Left lobe of liver (tissue), 2 donors: ENCODE measurements around the gene MISP. TPM values are rescaled to one million over a fixed set of nuclear protein-coding genes. Genes with fewer than 3 reads are reported as not detected.
"Not testable (repeated sequence)": the region's sequence is repeated elsewhere in the genome, so short reads cannot be mapped to it uniquely, and the experiment has no call there.

Experiments
- ATAC-seq: fragments of 200-7000 bp; cut with Tn5 transposase; one replicate; pipeline ENCODE4 v1.9.1; 2020; ENCODE audit warnings: mild to moderate bottlenecking, moderate library complexity
- DNase-seq: peaks from one replicate; pipeline ENCODE4 v3.0.0-alpha.2; 2020; ENCODE audit warnings: low spot score
- total RNA-seq: library from RNA; stranded (reverse); gene quantifications from one replicate; pipeline ENCODE4 v1.2.1, GENCODE V29; 2021
- donor health status: DM: no; HTN: no; CAD: no; lungs with moderate emphysema.
- donor health status: DM: no; HTN: yes; CAD: no.

Gene MISP
- total RNA-seq, 1 donor from 2014 or later: 0.18 TPM

GRCh38 chr19:745138-745537 is 5.8 kb upstream of the MISP start:
- ATAC-seq, DNase-seq: not testable (repeated sequence)

DNA sequence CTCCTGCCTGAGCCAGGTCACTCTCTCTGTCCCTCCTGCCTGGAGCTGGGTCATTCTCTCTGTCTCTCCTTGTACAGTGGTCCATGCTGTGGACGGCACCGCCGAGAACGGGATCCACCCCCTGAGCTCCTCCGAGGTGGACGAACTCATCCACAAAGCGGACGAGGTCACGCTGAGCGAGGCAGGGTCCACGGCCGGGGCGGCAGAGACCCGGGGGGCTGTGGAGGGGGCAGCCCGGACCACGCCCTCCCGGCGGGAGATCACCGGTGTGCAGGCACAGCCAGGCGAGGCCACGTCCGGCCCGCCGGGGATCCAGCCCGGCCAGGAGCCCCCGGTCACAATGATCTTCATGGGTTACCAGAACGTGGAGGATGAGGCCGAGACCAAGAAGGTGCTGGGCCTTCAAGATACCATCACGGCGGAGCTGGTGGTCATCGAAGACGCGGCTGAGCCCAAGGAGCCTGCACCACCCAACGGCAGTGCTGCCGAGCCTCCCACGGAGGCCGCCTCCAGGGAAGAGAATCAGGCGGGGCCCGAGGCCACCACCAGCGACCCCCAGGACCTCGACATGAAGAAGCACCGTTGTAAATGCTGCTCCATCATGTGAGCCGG is 4.6 kb upstream of the MISP start:
- no peak for ATAC-seq
- no peak for DNase-seq

DNA sequence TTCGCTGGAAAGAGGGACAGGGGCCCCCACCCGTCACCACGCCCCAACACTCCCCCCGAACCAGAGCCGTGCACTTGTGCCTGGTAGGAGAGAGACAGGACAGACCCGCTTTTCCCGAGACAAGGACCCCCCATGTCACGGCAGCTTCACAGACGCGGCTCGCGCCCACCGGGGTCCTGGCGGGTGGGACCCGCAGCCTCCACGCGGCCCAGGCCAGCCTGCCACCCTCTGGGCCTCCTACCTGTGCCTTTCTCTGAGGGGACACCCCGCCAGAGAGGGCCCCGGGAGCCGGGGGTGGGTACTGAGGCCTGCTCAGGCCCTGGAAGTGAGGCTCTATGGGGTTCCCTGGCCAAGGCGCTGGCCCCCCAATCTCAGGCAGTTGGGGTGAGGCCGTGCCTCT is 4.0 kb upstream of the MISP start:
- DNase-seq (no peak), ATAC-seq (no peak)

GRCh38 chr19:747432-748273 is 3.3 kb upstream of the MISP start:
- no peak for ATAC-seq
- no peak for DNase-seq

- no peak for DNase-seq
- ATAC-seq: no peak
These were observed 2.7 kb upstream of the MISP start for GRCh38 chr19:748274-748598.

- ATAC-seq (no peak), DNase-seq (no peak)
These were observed 1.1 kb upstream of the MISP start for GRCh38 chr19:749811-750210.

GRCh38 chr19:751501-752341 is 809 bp downstream of the MISP start:
- ATAC-seq (no peak), DNase-seq (no peak)

- DNase-seq: no peak
- ATAC-seq: no peak
These were observed 2.0 kb downstream of the MISP start for GRCh38 chr19:752652-753517.

DNA sequence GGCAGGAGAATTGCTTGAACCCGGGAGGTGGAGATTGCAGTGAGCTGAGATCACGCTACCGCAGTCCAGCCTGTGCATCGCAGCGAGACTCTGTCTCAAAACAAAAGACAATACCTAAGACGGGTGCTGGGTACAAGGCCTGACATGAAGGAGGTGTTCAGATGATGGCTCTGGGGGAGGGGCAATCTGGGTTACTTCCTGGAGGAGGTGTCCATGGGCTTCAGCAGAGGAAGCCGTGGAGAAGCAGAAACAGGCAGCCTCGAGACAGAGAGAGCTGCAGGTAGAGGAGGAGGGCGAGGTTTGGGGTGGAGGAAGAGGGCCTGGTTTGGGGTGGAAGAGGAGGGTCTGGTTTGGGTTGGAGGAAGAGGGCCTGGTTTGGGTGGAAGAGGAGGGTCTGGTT is 3.6 kb downstream of the MISP start:
- ATAC-seq (no peak), DNase-seq (no peak)

DNA sequence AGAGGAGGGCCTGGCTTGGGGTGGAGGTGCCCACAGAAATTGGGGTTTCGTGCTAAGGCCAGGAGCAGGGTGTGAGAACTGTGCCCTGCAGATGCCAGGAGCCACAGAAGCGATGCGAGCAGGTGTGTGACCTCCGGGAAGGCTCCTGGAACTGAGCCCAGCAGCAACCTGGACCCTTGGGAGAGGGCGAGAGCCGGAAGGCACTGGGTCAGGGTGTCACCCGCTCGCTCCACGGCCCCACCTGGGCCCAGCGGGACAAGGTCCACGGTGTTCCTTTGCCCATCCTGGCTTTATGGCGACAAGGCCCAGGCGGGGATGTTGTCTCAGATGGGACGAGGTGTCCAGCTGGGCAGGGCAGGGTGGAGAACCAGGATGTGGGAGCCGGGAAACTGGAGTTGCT is 4.2 kb downstream of the MISP start:
- no peak for DNase-seq
- no peak for ATAC-seq

DNA sequence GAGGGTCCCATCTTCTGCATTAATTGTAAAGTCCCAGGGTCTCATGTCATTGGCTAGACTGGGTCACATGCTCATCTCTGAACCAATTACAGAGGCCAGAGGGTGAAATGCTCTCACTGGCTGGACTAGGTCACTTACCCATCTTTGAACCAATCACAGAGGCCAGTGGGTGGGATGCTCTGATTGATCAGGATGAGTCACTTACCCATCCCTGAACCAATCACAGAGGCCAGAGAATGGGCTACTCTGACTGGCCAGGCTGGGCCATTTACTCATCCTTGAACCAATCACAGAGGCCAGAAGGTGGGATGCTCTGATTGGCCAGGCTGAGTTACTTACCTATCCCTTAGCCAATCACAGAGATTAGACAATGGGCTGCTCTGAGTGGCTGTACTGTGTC is 5.3 kb downstream of the MISP start:
- DNase-seq (no peak), ATAC-seq (no peak)

DNA sequence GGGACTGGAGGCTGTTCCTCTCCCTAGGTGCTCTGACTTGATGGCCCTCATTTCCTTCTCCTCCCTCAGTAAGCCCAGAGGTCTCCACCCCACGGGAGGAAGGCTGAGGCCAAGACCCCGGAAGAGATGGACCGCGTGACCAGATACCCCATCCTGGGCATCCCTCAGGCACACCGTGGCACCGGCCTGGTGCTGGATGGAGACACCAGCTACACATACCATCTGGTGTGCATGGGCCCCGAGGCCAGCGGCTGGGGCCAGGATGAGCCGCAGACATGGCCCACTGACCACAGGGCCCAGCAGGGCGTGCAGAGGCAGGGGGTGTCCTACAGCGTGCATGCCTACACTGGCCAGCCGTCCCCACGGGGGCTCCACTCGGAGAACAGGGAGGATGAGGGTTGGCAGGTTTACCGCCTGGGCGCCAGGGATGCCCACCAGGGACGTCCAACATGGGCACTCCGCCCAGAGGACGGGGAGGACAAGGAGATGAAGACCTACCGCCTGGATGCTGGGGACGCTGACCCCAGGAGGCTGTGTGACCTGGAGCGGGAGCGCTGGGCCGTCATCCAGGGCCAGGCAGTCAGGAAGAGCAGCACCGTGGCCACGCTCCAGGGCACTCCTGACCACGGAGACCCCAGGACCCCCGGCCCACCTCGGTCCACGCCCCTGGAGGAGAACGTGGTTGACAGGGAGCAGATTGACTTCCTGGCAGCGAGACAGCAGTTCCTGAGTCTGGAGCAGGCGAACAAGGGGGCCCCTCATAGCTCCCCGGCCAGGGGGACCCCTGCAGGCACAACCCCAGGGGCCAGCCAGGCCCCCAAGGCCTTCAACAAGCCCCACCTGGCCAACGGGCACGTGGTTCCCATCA is 6.1 kb downstream of the MISP start:
- DNase-seq: no peak
- ATAC-seq: no peak

- no peak for ATAC-seq
- DNase-seq: no peak
These were observed 7.1 kb downstream of the MISP start for GRCh38 chr19:757811-758668.

- no peak for ATAC-seq
- no peak for DNase-seq
These were observed 12.3 kb downstream of the MISP start for GRCh38 chr19:763181-763580.

- no peak for DNase-seq
- no peak for ATAC-seq
These were observed 13.0 kb downstream of the MISP start for GRCh38 chr19:763869-764268.

- ATAC-seq (no peak), DNase-seq (no peak)
These were observed 13.4 kb downstream of the MISP start for GRCh38 chr19:764301-764700.

GRCh38 chr19:765179-765738 is 14.3 kb downstream of the MISP start:
- DNase-seq: no peak
- no peak for ATAC-seq

- no peak for DNase-seq
These were observed 17.5 kb downstream of the MISP start for GRCh38 chr19:768424-768823.

GRCh38 chr19:769616-770015 is 18.7 kb downstream of the MISP start:
- DNase-seq (no peak), ATAC-seq (no peak)

More at GRCh38 chr19:768424-768823, 17.5 kb downstream of the MISP start:
- no peak for ATAC-seq
